IMR-90 (cell line): Measurements from ENCODE around the gene ITGA3. TPM values are rescaled to one million over a fixed set of nuclear protein-coding genes. Genes with fewer than 3 reads are reported as not detected.

Experiments
- ATAC-seq: fragments of 200-7000 bp; cut with Tn5 transposase; 2 replicates; pipeline ENCODE4 v1.9.1; 2020; ENCODE audit warnings: low read depth, mild to moderate bottlenecking, moderate library complexity
- BruUV-seq: library from RNA; stranded (reverse); fragments of 400-500 nt; replicated peaks from 2 replicates; lab custom pipeline; 2021; lab: Mats Ljungman, UMichigan
- CTCF ChIA-PET: fragments of 300-600 bp; formaldehyde crosslinking; extraction: SDS; loops from one replicate; lab custom pipeline; 2021; ENCODE audit warnings: antibody characterized with exemption; lab: Yijun Ruan, JAX
- POLR2A ChIA-PET: fragments of 300-600 bp; sonication (Branson Sonifier 250); formaldehyde crosslinking; loops from one replicate; lab custom pipeline; 2022; ENCODE audit warnings: antibody characterized with exemption; ENCODE audit not compliant: unreplicated experiment; lab: Charles Lee
- DNase-seq: peaks from one replicate; pipeline ENCODE4 v3.0.0; 2013
- H2AFZ ChIP-seq: replicated peaks from 2 replicates; pipeline ENCODE3; 2013; ENCODE audit warnings: low read length, mild to moderate bottlenecking; ENCODE audit not compliant: poor library complexity
- H2AK5ac ChIP-seq: 2 replicates; pipeline ENCODE4 v1.6.1; 2013; ENCODE audit warnings: low read depth, low read length, inconsistent platforms
- H2AK9ac ChIP-seq: replicated peaks from 2 replicates; pipeline ENCODE3; 2013; ENCODE audit warnings: mild to moderate bottlenecking, low read depth, low read length, moderate library complexity; ENCODE audit not compliant: poor library complexity
- H2BK120ac ChIP-seq: 2 replicates; pipeline ENCODE4 v1.6.1; 2013; ENCODE audit warnings: low read depth, low read length, inconsistent platforms
- H2BK15ac ChIP-seq: 3 replicates; pipeline ENCODE4 v1.6.1; 2013; ENCODE audit warnings: low read depth, low read length, inconsistent platforms
- H2BK20ac ChIP-seq: 2 replicates; pipeline ENCODE4 v1.6.1; 2013; ENCODE audit warnings: low read depth, mild to moderate bottlenecking, inconsistent platforms, low read length, moderate library complexity
- H2BK5ac ChIP-seq: 2 replicates; pipeline ENCODE4 v1.6.1; 2013; ENCODE audit warnings: mild to moderate bottlenecking, low read depth, low read length, inconsistent platforms; ENCODE audit not compliant: poor library complexity, severe bottlenecking
- H3K14ac ChIP-seq: replicated peaks from 2 replicates; pipeline ENCODE4 v1.6.1; 2013; ENCODE audit warnings: low read depth, low read length, inconsistent platforms
- H3K18ac ChIP-seq: 2 replicates; pipeline ENCODE4 v1.6.1; 2013; ENCODE audit warnings: low read depth, low read length, control low read depth
- H3K23ac ChIP-seq: 2 replicates; pipeline ENCODE4 v1.6.1; 2013; ENCODE audit warnings: low read depth, low read length, inconsistent platforms
- H3K27ac ChIP-seq: 2 replicates; pipeline ENCODE4 v1.5.1; 2013; ENCODE audit warnings: mild to moderate bottlenecking, control low read depth, low read length; ENCODE audit not compliant: insufficient read depth
- H3K27me3 ChIP-seq: 2 replicates; pipeline ENCODE4 v1.6.1; 2013; ENCODE audit warnings: low read length; ENCODE audit not compliant: control insufficient read depth, insufficient read depth
- H3K36me3 ChIP-seq: 2 replicates; pipeline ENCODE4 v1.6.1; 2013; ENCODE audit warnings: low read length, mixed read lengths; ENCODE audit not compliant: control insufficient read depth, insufficient read depth
- H3K4ac ChIP-seq: 2 replicates; pipeline ENCODE4 v1.6.1; 2013; ENCODE audit warnings: low read depth, low read length, inconsistent platforms
- H3K4me1 ChIP-seq: 2 replicates; pipeline ENCODE4 v1.6.1; 2013; ENCODE audit warnings: low read length, mixed read lengths; ENCODE audit not compliant: control insufficient read depth, insufficient read depth
- H3K4me2 ChIP-seq: 2 replicates; pipeline ENCODE4 v1.6.1; 2013; ENCODE audit warnings: low read depth, mild to moderate bottlenecking, control low read depth, low read length, moderate library complexity
- H3K4me3 ChIP-seq: 2 replicates; pipeline ENCODE4 v1.5.1; 2013; ENCODE audit warnings: low read depth, mild to moderate bottlenecking, control low read depth, low read length, moderate library complexity; ENCODE audit not compliant: insufficient read depth
- H3K56ac ChIP-seq: 2 replicates; pipeline ENCODE4 v1.6.1; 2013; ENCODE audit warnings: low read length, inconsistent platforms; ENCODE audit not compliant: insufficient read depth; ENCODE audit errors: extremely low read depth
- H3K79me1 ChIP-seq, 2 experiments: 2 replicates each; pipeline ENCODE4 v1.6.1; 2013; ENCODE audit warnings: low read length in 2 of 2, inconsistent platforms in 1 of 2, low read depth in 1 of 2
- H3K9ac ChIP-seq: 2 replicates; pipeline ENCODE4 v1.6.1; 2013; ENCODE audit warnings: low read depth, low read length, control low read depth
- H3K9me1 ChIP-seq: 2 replicates; pipeline ENCODE4 v1.6.1; 2013; ENCODE audit warnings: low read length, inconsistent platforms; ENCODE audit not compliant: insufficient read depth
- H3K9me3 ChIP-seq: 2 replicates; pipeline ENCODE4 v1.6.1; 2013; ENCODE audit warnings: low read length; ENCODE audit not compliant: control insufficient read depth, insufficient read depth
- H4K20me1 ChIP-seq: 2 replicates; pipeline ENCODE4 v1.6.1; 2013; ENCODE audit warnings: low read length, inconsistent platforms; ENCODE audit not compliant: insufficient read depth
- H4K5ac ChIP-seq: 2 replicates; pipeline ENCODE4 v1.6.1; 2013; ENCODE audit warnings: mild to moderate bottlenecking, low read depth, low read length, control low read depth
- H4K8ac ChIP-seq, 2 experiments: 2 replicates each; pipeline ENCODE4 v1.6.1; 2013; ENCODE audit warnings: low read depth in 2 of 2, low read length in 2 of 2, control low read depth in 1 of 2, inconsistent platforms in 1 of 2
- H4K91ac ChIP-seq: 2 replicates; pipeline ENCODE4 v1.6.1; 2013; ENCODE audit warnings: low read depth, low read length, inconsistent platforms; ENCODE audit not compliant: insufficient read depth
- BHLHE40 ChIP-seq: fragments of 150-350 bp; IDR thresholded peaks from 2 replicates; pipeline ENCODE4 v1.6.1; 2016; ENCODE audit warnings: mild to moderate bottlenecking, low read depth, low read length
- CEBPB ChIP-seq: IDR thresholded peaks from 2 replicates; pipeline ENCODE4 v1.6.1; 2012; ENCODE audit warnings: low read depth, low read length, improper control_type of control experiment
- CHD1 ChIP-seq: IDR thresholded peaks from 2 replicates; pipeline ENCODE4 v1.6.1; 2012; ENCODE audit warnings: low read depth, low read length, improper control_type of control experiment
- FOS ChIP-seq: fragments of 150-350 bp; IDR thresholded peaks from 2 replicates; pipeline ENCODE4 v1.6.1; 2016; ENCODE audit warnings: low read depth, low read length
- MAFK ChIP-seq: IDR thresholded peaks from 2 replicates; pipeline ENCODE4 v1.6.1; 2012; ENCODE audit warnings: low read depth, low read length, improper control_type of control experiment
- MAZ ChIP-seq: IDR thresholded peaks from 2 replicates; pipeline ENCODE4 v1.6.1; 2012; ENCODE audit warnings: low read depth, mild to moderate bottlenecking, low read length, improper control_type of control experiment, moderate library complexity, borderline replicate concordance
- MXI1 ChIP-seq: IDR thresholded peaks from 2 replicates; pipeline ENCODE4 v1.6.1; 2012; ENCODE audit warnings: low read depth, mild to moderate bottlenecking, low read length, moderate library complexity, borderline replicate concordance
- POLR2A ChIP-seq: IDR thresholded peaks from 2 replicates; pipeline ENCODE4 v1.6.1; 2012; ENCODE audit warnings: mild to moderate bottlenecking, low read depth, low read length
- RAD21 ChIP-seq: IDR thresholded peaks from 2 replicates; pipeline ENCODE4 v1.6.1; 2012; ENCODE audit warnings: low read length, improper control_type of control experiment
- SMC3 ChIP-seq: fragments of 150-350 bp; IDR thresholded peaks from 2 replicates; pipeline ENCODE4 v1.6.1; 2016; ENCODE audit warnings: low read depth, mild to moderate bottlenecking, antibody characterized with exemption, low read length, moderate library complexity
- WGBS, 2 experiments: methylation state at CpG; one replicate each; pipeline versions ENCODE4 v1.1.5 to v1.1.7; 2013; ENCODE audit warnings: missing lambda C conversion rate in 2 of 2; ENCODE audit not compliant: insufficient read length in 1 of 2; ENCODE audit errors: extremely low coverage in 2 of 2; 5-methylcytosine and 5-hydroxymethylcytosine counted together
- dilution Hi-C: fragments of 300-500 bp; cut with HindIII; formaldehyde crosslinking; loops from one replicate; pipeline ENCODE4 v1.14.3; 2018; ENCODE audit warnings: low sequenced_read_pairs; ENCODE audit not compliant: unreplicated experiment
- in situ Hi-C: fragments of 300-500 bp; cut with MboI; formaldehyde crosslinking; loops from 3 replicates; pipeline ENCODE4 v1.14.3; 2019; ENCODE audit warnings: low sequenced_read_pairs, inconsistent platforms, mixed read lengths
- intact Hi-C: fragments of 100-400 bp; cut with micrococcal nuclease; formaldehyde crosslinking; loops from 2 replicates; pipeline ENCODE4 v1.10.0; 2022
- polyA plus RNA-seq, 3 experiments: library from polyadenylated mRNA; depleted of rRNA; stranded (reverse); fragments of >200 nt; gene quantifications; 2 replicates each; pipeline ENCODE4 v1.2.3, GENCODE V29; 2012; ENCODE audit warnings: low replicate concordance in 1 of 3
- total RNA-seq: library from RNA; depleted of rRNA; stranded (reverse); fragments of >200 nt; gene quantifications from 2 replicates; pipeline ENCODE4 v1.2.3, GENCODE V29; 2012
- TF ChIP-seq, protein P1 (sequence below): conservative IDR thresholded peaks from 2 replicates; pipeline ENCODE4 v1.5.1; 2012; ENCODE audit warnings: mild to moderate bottlenecking, low read depth, low read length, improper control_type of control experiment
- TF ChIP-seq, protein P2 (sequence below): fragments of 150-350 bp; IDR thresholded peaks from 2 replicates; pipeline ENCODE4 v1.6.1; 2016; ENCODE audit warnings: low read depth, mild to moderate bottlenecking, low read length, moderate library complexity, borderline replicate concordance
- TF ChIP-seq, protein P3 (sequence below): fragments of 150-350 bp; IDR thresholded peaks from 2 replicates; pipeline ENCODE4 v1.6.1; 2017; ENCODE audit warnings: mild to moderate bottlenecking, antibody characterized with exemption, low read length, low read depth

Gene ITGA3
- total and polyA plus RNA-seq, 2 of the 4 experiments (the other 2 are of a cell fraction), result 78.0 to 202 TPM

DNA sequence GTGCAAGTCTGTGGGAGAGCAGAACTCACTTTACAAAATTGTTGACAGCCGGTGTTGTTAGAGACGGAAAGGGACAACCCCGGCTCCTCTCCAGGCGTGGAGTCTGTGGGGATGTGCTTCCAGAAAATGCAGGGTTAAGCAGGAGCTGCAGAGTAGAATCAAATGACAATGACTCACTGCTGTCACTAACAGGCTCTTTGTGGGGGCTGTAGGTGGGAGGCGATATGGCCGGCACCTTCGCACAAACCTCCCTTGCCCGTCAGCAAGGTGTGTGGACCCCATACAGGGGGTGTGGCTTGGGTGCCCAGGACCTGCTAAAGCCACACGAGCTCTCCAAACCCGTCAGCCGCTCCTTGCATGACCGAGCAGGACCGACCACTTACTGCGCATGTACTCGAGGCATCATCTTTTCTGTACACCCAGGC lies 45.0 kb downstream of the ITGA3 start:
- Histone ChIP-seq H3K18ac (no peak overlapping the region), H3K9me1 (peaks cover 9% of the 10 kb centered on the region; the same call in 1 of the 2 replicates), H2BK120ac (no peak overlapping the region), H4K8ac (no peak overlapping the region), H3K27me3 (no peaks in the 10 kb centered on the region), H3K79me1 (peaks cover 1 to 11% of the 10 kb centered on the region in 2 experiments; a peak in 3 of 4 replicates), H3K4me1 (peaks cover 18% of the 10 kb centered on the region), H2AK5ac (no peak overlapping the region), H2AFZ (peak overlapping the region; percentile 45), H3K56ac (no peak overlapping the region), H3K27ac (no peak overlapping the region), H2AK9ac (peak overlapping the region; percentile 26), H2BK15ac (no peak overlapping the region), H3K9me3 (no peaks in the 10 kb centered on the region), H3K4ac (no peak overlapping the region), H3K36me3 (peaks cover 20% of the 10 kb centered on the region), H4K5ac (no peak overlapping the region), H4K91ac (no peak overlapping the region), H4K20me1 (peaks cover 7% of the 10 kb centered on the region), H3K4me2 (no peak overlapping the region), H2BK5ac (peak overlapping the region; percentile 1), H3K14ac (no peak overlapping the region), H2BK20ac (no peak overlapping the region), H3K23ac (no peak overlapping the region), H3K9ac (no peak overlapping the region), H3K4me3 (no peak overlapping the region)
- in situ Hi-C loops (no loop called here), dilution Hi-C loops (no loop called here), intact Hi-C loops (no loop called here)
- ChIA-PET POLR2A (no interaction called here), CTCF (no interaction called here)
- ATAC-seq (peak; percentile 45), DNase-seq (peak; percentile 34)
- TF ChIP-seq CHD1, result no peak
- no peak for TF ChIP-seq FOS
- TF ChIP-seq CEBPB, result no peak
- TF ChIP-seq SMC3, result no peak
- no peak for TF ChIP-seq POLR2A
- no peak; the same call in 1 of the 2 replicates for TF ChIP-seq MAZ
- TF ChIP-seq, protein P1, sequence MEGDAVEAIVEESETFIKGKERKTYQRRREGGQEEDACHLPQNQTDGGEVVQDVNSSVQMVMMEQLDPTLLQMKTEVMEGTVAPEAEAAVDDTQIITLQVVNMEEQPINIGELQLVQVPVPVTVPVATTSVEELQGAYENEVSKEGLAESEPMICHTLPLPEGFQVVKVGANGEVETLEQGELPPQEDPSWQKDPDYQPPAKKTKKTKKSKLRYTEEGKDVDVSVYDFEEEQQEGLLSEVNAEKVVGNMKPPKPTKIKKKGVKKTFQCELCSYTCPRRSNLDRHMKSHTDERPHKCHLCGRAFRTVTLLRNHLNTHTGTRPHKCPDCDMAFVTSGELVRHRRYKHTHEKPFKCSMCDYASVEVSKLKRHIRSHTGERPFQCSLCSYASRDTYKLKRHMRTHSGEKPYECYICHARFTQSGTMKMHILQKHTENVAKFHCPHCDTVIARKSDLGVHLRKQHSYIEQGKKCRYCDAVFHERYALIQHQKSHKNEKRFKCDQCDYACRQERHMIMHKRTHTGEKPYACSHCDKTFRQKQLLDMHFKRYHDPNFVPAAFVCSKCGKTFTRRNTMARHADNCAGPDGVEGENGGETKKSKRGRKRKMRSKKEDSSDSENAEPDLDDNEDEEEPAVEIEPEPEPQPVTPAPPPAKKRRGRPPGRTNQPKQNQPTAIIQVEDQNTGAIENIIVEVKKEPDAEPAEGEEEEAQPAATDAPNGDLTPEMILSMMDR, result no peak
- no peak for TF ChIP-seq MXI1
- TF ChIP-seq RAD21, result no peak
- TF ChIP-seq, protein P2, sequence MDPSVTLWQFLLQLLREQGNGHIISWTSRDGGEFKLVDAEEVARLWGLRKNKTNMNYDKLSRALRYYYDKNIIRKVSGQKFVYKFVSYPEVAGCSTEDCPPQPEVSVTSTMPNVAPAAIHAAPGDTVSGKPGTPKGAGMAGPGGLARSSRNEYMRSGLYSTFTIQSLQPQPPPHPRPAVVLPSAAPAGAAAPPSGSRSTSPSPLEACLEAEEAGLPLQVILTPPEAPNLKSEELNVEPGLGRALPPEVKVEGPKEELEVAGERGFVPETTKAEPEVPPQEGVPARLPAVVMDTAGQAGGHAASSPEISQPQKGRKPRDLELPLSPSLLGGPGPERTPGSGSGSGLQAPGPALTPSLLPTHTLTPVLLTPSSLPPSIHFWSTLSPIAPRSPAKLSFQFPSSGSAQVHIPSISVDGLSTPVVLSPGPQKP, result no peak
- no peak for TF ChIP-seq BHLHE40
- TF ChIP-seq, protein P3, sequence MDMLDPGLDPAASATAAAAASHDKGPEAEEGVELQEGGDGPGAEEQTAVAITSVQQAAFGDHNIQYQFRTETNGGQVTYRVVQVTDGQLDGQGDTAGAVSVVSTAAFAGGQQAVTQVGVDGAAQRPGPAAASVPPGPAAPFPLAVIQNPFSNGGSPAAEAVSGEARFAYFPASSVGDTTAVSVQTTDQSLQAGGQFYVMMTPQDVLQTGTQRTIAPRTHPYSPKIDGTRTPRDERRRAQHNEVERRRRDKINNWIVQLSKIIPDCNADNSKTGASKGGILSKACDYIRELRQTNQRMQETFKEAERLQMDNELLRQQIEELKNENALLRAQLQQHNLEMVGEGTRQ, result no peak
- no peak for TF ChIP-seq MAFK
- WGBS, 2 experiments, result 40% methylated on average over 1 of the region's 15 CpGs; no CpG with 5 or more reads in 1 of the 2 experiments
- no TSS peak for BruUV-seq
